Astrocyte (in vitro differentiated cells and primary cell): Measurements from ENCODE around the gene PLA1A.

Source experiments
- CTCF ChIP-seq: IDR thresholded peaks from 2 replicates; pipeline ENCODE4 v1.5.1; 2011; ENCODE audit warnings: low read depth, mild to moderate bottlenecking, inconsistent platforms, low read length, moderate library complexity; ENCODE audit not compliant: insufficient read depth
- EZH2 ChIP-seq: IDR thresholded peaks from 2 replicates; pipeline ENCODE4 v1.6.1; 2012; ENCODE audit warnings: mild to moderate bottlenecking, low read length, inconsistent platforms; ENCODE audit not compliant: insufficient read depth

GRCh38 chr3:119571688-119572087 lies 26.0 kb upstream of the PLA1A start:
- TF ChIP-seq CTCF: no peak
- TF ChIP-seq EZH2: no peak
